BJ (cell line): ENCODE results near the gene GAP43. TPM values are rescaled to one million over a fixed set of nuclear protein-coding genes. Genes with fewer than 3 reads are reported as not detected.

Experiments used
- CTCF ChIA-PET: fragments of 350-600 bp; formaldehyde crosslinking; extraction: SDS; loops from one replicate; lab custom pipeline; 2021; ENCODE audit warnings: antibody characterized with exemption, inconsistent platforms; lab: Yijun Ruan, JAX
- POLR2A ChIA-PET: fragments of 300-600 bp; sonication (Branson Sonifier 250); formaldehyde crosslinking; extraction: SDS; loops from one replicate; lab custom pipeline; 2021; ENCODE audit warnings: antibody characterized with exemption; lab: Charles Lee
- DNase-seq: peaks from one replicate; pipeline ENCODE4 v3.0.0-alpha.2; 2011; ENCODE audit warnings: low read depth
- H3K27me3 ChIP-seq: 2 replicates; pipeline ENCODE4 v1.6.0; 2011; ENCODE audit warnings: low read length; ENCODE audit not compliant: control insufficient read depth, insufficient read depth
- H3K36me3 ChIP-seq: 2 replicates; pipeline ENCODE4 v1.5.1; 2011; ENCODE audit warnings: low read length; ENCODE audit not compliant: control insufficient read depth, insufficient read depth
- H3K4me3 ChIP-seq: 2 replicates; pipeline ENCODE4 v1.5.1; 2011; ENCODE audit warnings: low read depth, mild to moderate bottlenecking, control low read depth, low read length
- CTCF ChIP-seq: IDR thresholded peaks from 2 replicates; pipeline ENCODE4 v1.5.1; 2011; ENCODE audit warnings: low read depth, mild to moderate bottlenecking, control low read depth, inconsistent platforms, low read length, moderate library complexity; ENCODE audit not compliant: insufficient read depth
- polyA plus RNA-seq: library from polyadenylated mRNA; depleted of rRNA; stranded (reverse); fragments of >200 nt; gene quantifications from 2 replicates; pipeline ENCODE4 v1.2.3, GENCODE V29; 2011

GAP43 gene
- polyA plus RNA-seq, 1 experiment: 0.12 TPM

GRCh38 chr3:115766587-115767482, 143.5 kb downstream of the GAP43 start:
- ChIA-PET POLR2A (no interaction called here), CTCF (interaction anchor here (0.9 to 1.7 kb wide), 2 partner anchors 17 to 51 kb away, joined by 3 to 6 read pairs; no protein-coding TSS in a partner anchor)
- no peak for DNase-seq
- TF ChIP-seq CTCF: no peak
- no peaks in the 10 kb centered on the region for H3K36me3 ChIP-seq
- H3K27me3 ChIP-seq: no peaks in the 10 kb centered on the region
- H3K4me3 ChIP-seq: no peak overlapping the region

GRCh38 chr3:115768661-115769060, 145.4 kb downstream of the GAP43 start:
- no peak for DNase-seq
- Histone ChIP-seq H3K36me3 (no peaks in the 10 kb centered on the region), H3K4me3 (no peak overlapping the region), H3K27me3 (no peaks in the 10 kb centered on the region)
- no peak for TF ChIP-seq CTCF
- POLR2A ChIA-PET: no interaction called here
- CTCF ChIA-PET: no interaction called here
